GM23338 (cell line): ENCODE measurements around the gene AAR2. TPM values are rescaled to one million over a fixed set of nuclear protein-coding genes. Genes with fewer than 3 reads are reported as not detected.

ENCODE experiments used
- ATAC-seq: fragments of 200-7000 bp; cut with Tn5 transposase; 3 replicates; pipeline ENCODE4 v1.9.1; 2020
- DNase-seq: peaks from one replicate; pipeline ENCODE4 v3.0.0-alpha.2; 2015; ENCODE audit warnings: low spot score
- H2AFZ ChIP-seq: fragments of 200-600 bp; sonication (generic); 2 replicates; pipeline ENCODE4 v1.8.0; 2016; ENCODE audit warnings: antibody characterized with exemption, mild to moderate bottlenecking, moderate library complexity
- H3F3A ChIP-seq: fragments of 200-600 bp; sonication (generic); replicated peaks from 2 replicates; pipeline ENCODE4 v1.8.0; 2017; ENCODE audit warnings: antibody characterized with exemption, mixed run types, low read depth
- H3K27ac ChIP-seq: fragments of 200-600 bp; sonication (generic); 2 replicates; pipeline ENCODE4 v1.6.1; 2016; ENCODE audit warnings: low read depth
- H3K27me3 ChIP-seq: fragments of 200-600 bp; sonication (generic); 2 replicates; pipeline ENCODE4 v1.8.0; 2016; ENCODE audit warnings: mild to moderate bottlenecking, mixed run types, moderate library complexity; ENCODE audit not compliant: insufficient read depth
- H3K36me3 ChIP-seq: fragments of 200-600 bp; sonication (generic); 2 replicates; pipeline ENCODE4 v1.8.0; 2016; ENCODE audit warnings: mild to moderate bottlenecking; ENCODE audit not compliant: insufficient read depth
- H3K4me1 ChIP-seq: fragments of 200-600 bp; sonication (generic); 2 replicates; pipeline ENCODE4 v1.8.0; 2016; ENCODE audit warnings: mild to moderate bottlenecking, moderate library complexity; ENCODE audit not compliant: insufficient read depth
- H3K4me2 ChIP-seq: fragments of 200-600 bp; sonication (generic); 2 replicates; pipeline ENCODE4 v1.7.1; 2017; ENCODE audit warnings: mixed run types
- H3K4me3 ChIP-seq: fragments of 200-600 bp; sonication (generic); 2 replicates; pipeline ENCODE4 v1.6.1; 2016; ENCODE audit warnings: mixed run types
- H3K79me2 ChIP-seq: fragments of 200-600 bp; sonication (generic); replicated peaks from 2 replicates; pipeline ENCODE4 v1.8.0; 2017; ENCODE audit warnings: mild to moderate bottlenecking; ENCODE audit not compliant: insufficient read depth
- H3K9me2 ChIP-seq: fragments of 200-600 bp; sonication (generic); 2 replicates; pipeline ENCODE4 v1.8.0; 2017; ENCODE audit not compliant: insufficient read depth
- H4K20me1 ChIP-seq: fragments of 200-600 bp; sonication (generic); replicated peaks from 2 replicates; pipeline ENCODE4 v1.8.0; 2017; ENCODE audit warnings: mild to moderate bottlenecking; ENCODE audit not compliant: insufficient read depth
- H3K27ac Mint-ChIP-seq: 2 replicates; pipeline ENCODE4 v1.8.0; 2020; ENCODE audit warnings: inconsistent platforms, mild to moderate bottlenecking, moderate library complexity, mixed read lengths
- H3K27me3 Mint-ChIP-seq: 3 replicates; pipeline ENCODE4 v1.8.0; 2022; ENCODE audit warnings: low read depth, mild to moderate bottlenecking, moderate library complexity, mixed read lengths, inconsistent platforms; ENCODE audit not compliant: insufficient read depth, poor library complexity
- H3K36me3 Mint-ChIP-seq: 3 replicates; pipeline ENCODE4 v1.8.0; 2021; ENCODE audit warnings: low read depth, mild to moderate bottlenecking, inconsistent platforms, moderate library complexity, mixed read lengths
- H3K4me1 Mint-ChIP-seq: 3 replicates; pipeline ENCODE4 v1.8.0; 2020; ENCODE audit warnings: mild to moderate bottlenecking, inconsistent platforms, mixed read lengths
- H3K4me3 Mint-ChIP-seq: 3 replicates; pipeline ENCODE4 v1.8.0; 2021; ENCODE audit warnings: moderate library complexity, mild to moderate bottlenecking, inconsistent platforms, mixed read lengths
- H3K9me3 Mint-ChIP-seq: 3 replicates; pipeline ENCODE4 v1.8.0; 2020; ENCODE audit warnings: moderate library complexity, mild to moderate bottlenecking, inconsistent platforms, mixed read lengths
- CREB1 ChIP-seq: fragments of 250-450 bp; sonication (Bioruptor Pico); IDR thresholded peaks from 2 replicates; pipeline ENCODE4 v1.5.0; 2020; ENCODE audit warnings: low read depth, mild to moderate bottlenecking, moderate library complexity
- CTCF ChIP-seq, 2 experiments: fragments of 200-600 bp in 1 of 2; sonication (generic) in 1 of 2; conservative IDR thresholded peaks; 2 replicates each; pipeline versions ENCODE4 v1.5.1 to v1.6.1; 2016 to 2017; ENCODE audit warnings: antibody characterized with exemption in 2 of 2, low read depth in 2 of 2, mild to moderate bottlenecking in 2 of 2, moderate library complexity in 1 of 2
- EZH2 ChIP-seq: fragments of 200-600 bp; sonication (generic); IDR thresholded peaks from one replicate; pipeline ENCODE4 v1.8.0; 2017; ENCODE audit warnings: antibody characterized with exemption, mild to moderate bottlenecking, low read depth; ENCODE audit not compliant: unreplicated experiment
- EZH2phosphoT487 ChIP-seq: fragments of 200-600 bp; sonication (generic); IDR thresholded peaks from one replicate; pipeline ENCODE4 v1.8.1; 2018; ENCODE audit warnings: antibody characterized with exemption; ENCODE audit not compliant: unreplicated experiment
- JUNB ChIP-seq: IDR thresholded peaks from one replicate; pipeline ENCODE4 v1.6.1; 2016; ENCODE audit warnings: antibody characterized with exemption; ENCODE audit not compliant: unreplicated experiment
- NANOG ChIP-seq: IDR thresholded peaks from 2 replicates; pipeline ENCODE4 v1.6.1; 2016; ENCODE audit warnings: antibody characterized with exemption, borderline replicate concordance
- POLR2AphosphoS5 ChIP-seq: IDR thresholded peaks from 2 replicates; pipeline ENCODE4 v1.6.1; 2016; ENCODE audit warnings: antibody characterized with exemption, low read depth
- STAT1 ChIP-seq: IDR thresholded peaks from one replicate; pipeline ENCODE4 v1.6.1; 2016; ENCODE audit warnings: antibody characterized with exemption; ENCODE audit not compliant: unreplicated experiment
- ZNF114 ChIP-seq: fragments of 250-450 bp; sonication (Bioruptor Pico); IDR thresholded peaks from 2 replicates; pipeline ENCODE4 v1.5.0; 2020; ENCODE audit warnings: mild to moderate bottlenecking, moderate library complexity
- ZNF331 ChIP-seq: fragments of 250-450 bp; sonication (Bioruptor Pico); IDR thresholded peaks from 2 replicates; pipeline ENCODE4 v1.5.0; 2020; ENCODE audit warnings: low read depth, mild to moderate bottlenecking, moderate library complexity
- polyA plus RNA-seq: library from polyadenylated mRNA; unstranded; fragments of >200 nt; fragmentation: Nextera tagmentation; extraction: Ambion mirVana; gene quantifications from 2 replicates; pipeline ENCODE4 v1.2.1, GENCODE V29; 2016
- total RNA-seq: library from RNA; depleted of rRNA; stranded (reverse); fragments of >200 nt; shearing (Covaris generic); gene quantifications from 2 replicates; pipeline ENCODE4 v1.2.3, GENCODE V29; 2014
- TF ChIP-seq, protein P1 (sequence below): IDR thresholded peaks from one replicate; pipeline ENCODE4 v1.6.1; 2018; ENCODE audit warnings: antibody characterized with exemption; ENCODE audit not compliant: unreplicated experiment
- TF ChIP-seq, protein P2 (sequence below): fragments of 250-450 bp; sonication (Bioruptor Pico); IDR thresholded peaks from 2 replicates; pipeline ENCODE4 v1.5.0; 2020; ENCODE audit warnings: mild to moderate bottlenecking, moderate library complexity
- TF ChIP-seq, protein P3 (sequence below): IDR thresholded peaks from 2 replicates; pipeline ENCODE4 v1.6.1; 2016; ENCODE audit warnings: antibody characterized with exemption

The AAR2 gene
- total and polyA plus RNA-seq, 2 experiments from 2014 or later = 15.8 to 32.6 TPM

- DNase-seq (no peak), ATAC-seq (no peak)
- Mint-ChIP-seq H3K4me3 (no peak overlapping the region), H3K27me3 (no peaks in the 10 kb centered on the region), H3K4me1 (no peaks in the 10 kb centered on the region), H3K36me3 (no peaks in the 10 kb centered on the region), H3K27ac (no peak overlapping the region), H3K9me3 (no peaks in the 10 kb centered on the region)
- Histone ChIP-seq H3K4me3 (no peak overlapping the region), H4K20me1 (peaks cover 5% of the 10 kb centered on the region; the same call in 1 of the 2 replicates), H2AFZ (no peak overlapping the region), H3K79me2 (no peaks in the 10 kb centered on the region), H3F3A (no peaks in the 10 kb centered on the region), H3K4me1 (no peaks in the 10 kb centered on the region), H3K27ac (no peak overlapping the region), H3K9me2 (no peaks in the 10 kb centered on the region), H3K36me3 (no peaks in the 10 kb centered on the region), H3K27me3 (no peaks in the 10 kb centered on the region), H3K4me2 (no peak overlapping the region)
- TF ChIP-seq CREB1 (CRISPR knock-in tag) (no peak), POLR2AphosphoS5 (no peak), CTCF (conservative IDR thresholded peaks at IDR 0.05; ENCODE audit: low read depth in 2 of 2) (no peak), STAT1 (no peak), NANOG (no peak), JUNB (no peak), ZNF114 (CRISPR knock-in tag) (no peak), EZH2 (no peak), EZH2phosphoT487 (no peak), ZNF331 (CRISPR knock-in tag) (no peak)
- TF ChIP-seq, protein P1, sequence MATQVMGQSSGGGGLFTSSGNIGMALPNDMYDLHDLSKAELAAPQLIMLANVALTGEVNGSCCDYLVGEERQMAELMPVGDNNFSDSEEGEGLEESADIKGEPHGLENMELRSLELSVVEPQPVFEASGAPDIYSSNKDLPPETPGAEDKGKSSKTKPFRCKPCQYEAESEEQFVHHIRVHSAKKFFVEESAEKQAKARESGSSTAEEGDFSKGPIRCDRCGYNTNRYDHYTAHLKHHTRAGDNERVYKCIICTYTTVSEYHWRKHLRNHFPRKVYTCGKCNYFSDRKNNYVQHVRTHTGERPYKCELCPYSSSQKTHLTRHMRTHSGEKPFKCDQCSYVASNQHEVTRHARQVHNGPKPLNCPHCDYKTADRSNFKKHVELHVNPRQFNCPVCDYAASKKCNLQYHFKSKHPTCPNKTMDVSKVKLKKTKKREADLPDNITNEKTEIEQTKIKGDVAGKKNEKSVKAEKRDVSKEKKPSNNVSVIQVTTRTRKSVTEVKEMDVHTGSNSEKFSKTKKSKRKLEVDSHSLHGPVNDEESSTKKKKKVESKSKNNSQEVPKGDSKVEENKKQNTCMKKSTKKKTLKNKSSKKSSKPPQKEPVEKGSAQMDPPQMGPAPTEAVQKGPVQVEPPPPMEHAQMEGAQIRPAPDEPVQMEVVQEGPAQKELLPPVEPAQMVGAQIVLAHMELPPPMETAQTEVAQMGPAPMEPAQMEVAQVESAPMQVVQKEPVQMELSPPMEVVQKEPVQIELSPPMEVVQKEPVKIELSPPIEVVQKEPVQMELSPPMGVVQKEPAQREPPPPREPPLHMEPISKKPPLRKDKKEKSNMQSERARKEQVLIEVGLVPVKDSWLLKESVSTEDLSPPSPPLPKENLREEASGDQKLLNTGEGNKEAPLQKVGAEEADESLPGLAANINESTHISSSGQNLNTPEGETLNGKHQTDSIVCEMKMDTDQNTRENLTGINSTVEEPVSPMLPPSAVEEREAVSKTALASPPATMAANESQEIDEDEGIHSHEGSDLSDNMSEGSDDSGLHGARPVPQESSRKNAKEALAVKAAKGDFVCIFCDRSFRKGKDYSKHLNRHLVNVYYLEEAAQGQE = no peak
- TF ChIP-seq, protein P2, sequence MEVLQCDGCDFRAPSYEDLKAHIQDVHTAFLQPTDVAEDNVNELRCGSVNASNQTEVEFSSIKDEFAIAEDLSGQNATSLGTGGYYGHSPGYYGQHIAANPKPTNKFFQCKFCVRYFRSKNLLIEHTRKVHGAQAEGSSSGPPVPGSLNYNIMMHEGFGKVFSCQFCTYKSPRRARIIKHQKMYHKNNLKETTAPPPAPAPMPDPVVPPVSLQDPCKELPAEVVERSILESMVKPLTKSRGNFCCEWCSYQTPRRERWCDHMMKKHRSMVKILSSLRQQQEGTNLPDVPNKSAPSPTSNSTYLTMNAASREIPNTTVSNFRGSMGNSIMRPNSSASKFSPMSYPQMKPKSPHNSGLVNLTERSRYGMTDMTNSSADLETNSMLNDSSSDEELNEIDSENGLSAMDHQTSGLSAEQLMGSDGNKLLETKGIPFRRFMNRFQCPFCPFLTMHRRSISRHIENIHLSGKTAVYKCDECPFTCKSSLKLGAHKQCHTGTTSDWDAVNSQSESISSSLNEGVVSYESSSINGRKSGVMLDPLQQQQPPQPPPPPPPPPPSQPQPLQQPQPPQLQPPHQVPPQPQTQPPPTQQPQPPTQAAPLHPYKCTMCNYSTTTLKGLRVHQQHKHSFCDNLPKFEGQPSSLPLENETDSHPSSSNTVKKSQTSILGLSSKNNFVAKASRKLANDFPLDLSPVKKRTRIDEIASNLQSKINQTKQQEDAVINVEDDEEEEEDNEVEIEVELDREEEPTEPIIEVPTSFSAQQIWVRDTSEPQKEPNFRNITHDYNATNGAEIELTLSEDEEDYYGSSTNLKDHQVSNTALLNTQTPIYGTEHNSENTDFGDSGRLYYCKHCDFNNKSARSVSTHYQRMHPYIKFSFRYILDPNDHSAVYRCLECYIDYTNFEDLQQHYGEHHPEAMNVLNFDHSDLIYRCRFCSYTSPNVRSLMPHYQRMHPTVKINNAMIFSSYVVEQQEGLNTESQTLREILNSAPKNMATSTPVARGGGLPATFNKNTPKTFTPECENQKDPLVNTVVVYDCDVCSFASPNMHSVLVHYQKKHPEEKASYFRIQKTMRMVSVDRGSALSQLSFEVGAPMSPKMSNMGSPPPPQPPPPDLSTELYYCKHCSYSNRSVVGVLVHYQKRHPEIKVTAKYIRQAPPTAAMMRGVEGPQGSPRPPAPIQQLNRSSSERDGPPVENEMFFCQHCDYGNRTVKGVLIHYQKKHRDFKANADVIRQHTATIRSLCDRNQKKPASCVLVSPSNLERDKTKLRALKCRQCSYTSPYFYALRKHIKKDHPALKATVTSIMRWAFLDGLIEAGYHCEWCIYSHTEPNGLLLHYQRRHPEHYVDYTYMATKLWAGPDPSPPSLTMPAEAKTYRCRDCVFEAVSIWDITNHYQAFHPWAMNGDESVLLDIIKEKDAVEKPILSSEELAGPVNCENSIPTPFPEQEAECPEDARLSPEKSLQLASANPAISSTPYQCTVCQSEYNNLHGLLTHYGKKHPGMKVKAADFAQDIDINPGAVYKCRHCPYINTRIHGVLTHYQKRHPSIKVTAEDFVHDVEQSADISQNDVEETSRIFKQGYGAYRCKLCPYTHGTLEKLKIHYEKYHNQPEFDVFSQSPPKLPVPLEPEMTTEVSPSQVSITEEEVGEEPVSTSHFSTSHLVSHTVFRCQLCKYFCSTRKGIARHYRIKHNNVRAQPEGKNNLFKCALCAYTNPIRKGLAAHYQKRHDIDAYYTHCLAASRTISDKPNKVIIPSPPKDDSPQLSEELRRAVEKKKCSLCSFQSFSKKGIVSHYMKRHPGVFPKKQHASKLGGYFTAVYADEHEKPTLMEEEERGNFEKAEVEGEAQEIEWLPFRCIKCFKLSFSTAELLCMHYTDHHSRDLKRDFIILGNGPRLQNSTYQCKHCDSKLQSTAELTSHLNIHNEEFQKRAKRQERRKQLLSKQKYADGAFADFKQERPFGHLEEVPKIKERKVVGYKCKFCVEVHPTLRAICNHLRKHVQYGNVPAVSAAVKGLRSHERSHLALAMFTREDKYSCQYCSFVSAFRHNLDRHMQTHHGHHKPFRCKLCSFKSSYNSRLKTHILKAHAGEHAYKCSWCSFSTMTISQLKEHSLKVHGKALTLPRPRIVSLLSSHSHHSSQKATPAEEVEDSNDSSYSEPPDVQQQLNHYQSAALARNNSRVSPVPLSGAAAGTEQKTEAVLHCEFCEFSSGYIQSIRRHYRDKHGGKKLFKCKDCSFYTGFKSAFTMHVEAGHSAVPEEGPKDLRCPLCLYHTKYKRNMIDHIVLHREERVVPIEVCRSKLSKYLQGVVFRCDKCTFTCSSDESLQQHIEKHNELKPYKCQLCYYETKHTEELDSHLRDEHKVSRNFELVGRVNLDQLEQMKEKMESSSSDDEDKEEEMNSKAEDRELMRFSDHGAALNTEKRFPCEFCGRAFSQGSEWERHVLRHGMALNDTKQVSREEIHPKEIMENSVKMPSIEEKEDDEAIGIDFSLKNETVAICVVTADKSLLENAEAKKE (CRISPR knock-in tag) = no peak
- TF ChIP-seq, protein P3, sequence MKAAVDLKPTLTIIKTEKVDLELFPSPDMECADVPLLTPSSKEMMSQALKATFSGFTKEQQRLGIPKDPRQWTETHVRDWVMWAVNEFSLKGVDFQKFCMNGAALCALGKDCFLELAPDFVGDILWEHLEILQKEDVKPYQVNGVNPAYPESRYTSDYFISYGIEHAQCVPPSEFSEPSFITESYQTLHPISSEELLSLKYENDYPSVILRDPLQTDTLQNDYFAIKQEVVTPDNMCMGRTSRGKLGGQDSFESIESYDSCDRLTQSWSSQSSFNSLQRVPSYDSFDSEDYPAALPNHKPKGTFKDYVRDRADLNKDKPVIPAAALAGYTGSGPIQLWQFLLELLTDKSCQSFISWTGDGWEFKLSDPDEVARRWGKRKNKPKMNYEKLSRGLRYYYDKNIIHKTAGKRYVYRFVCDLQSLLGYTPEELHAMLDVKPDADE = no peak
Observed at GRCh38 chr20:36225666-36226065, 10.6 kb upstream of the AAR2 start.
